Natural killer cell (primary cell): Measurements from ENCODE around the gene CST7. TPM values are rescaled to one million over a fixed set of nuclear protein-coding genes. Genes with fewer than 3 reads are reported as not detected.

Source experiments
- ATAC-seq, 3 donors: fragments of 150-1000 bp in 2 of 3; fragments of 200-7000 bp in 1 of 3; cut with Tn5 transposase; 1 replicate in 1 of 3; 2 replicates in 2 of 3; pipeline ENCODE4 v1.10.0; 2021; ENCODE audit warnings: mild to moderate bottlenecking in 2 of 3, moderate library complexity in 2 of 3
- DNase-seq, 2 donors: peaks; one replicate each; pipeline versions ENCODE4 v3.0.0 to v3.0.0-alpha.2; 2013 to 2021; ENCODE audit warnings: mixed read lengths in 1 of 2
- H3K27ac ChIP-seq: one replicate; pipeline ENCODE4 v1.5.1; 2013; ENCODE audit warnings: mild to moderate bottlenecking, low read length
- H3K27me3 ChIP-seq: one replicate; pipeline ENCODE4 v1.6.1; 2013; ENCODE audit warnings: low read length; ENCODE audit not compliant: control insufficient read depth, insufficient read depth
- H3K36me3 ChIP-seq: one replicate; pipeline ENCODE4 v1.6.1; 2013; ENCODE audit warnings: low read length; ENCODE audit not compliant: control insufficient read depth, insufficient read depth
- H3K4me1 ChIP-seq: one replicate; pipeline ENCODE4 v1.6.1; 2013; ENCODE audit warnings: low read length; ENCODE audit not compliant: control insufficient read depth, insufficient read depth
- H3K4me3 ChIP-seq: one replicate; pipeline ENCODE4 v1.5.1; 2013; ENCODE audit warnings: low read length
- H3K9me3 ChIP-seq: one replicate; pipeline ENCODE4 v1.6.1; 2013; ENCODE audit warnings: low read length; ENCODE audit not compliant: control insufficient read depth, insufficient read depth
- H3K27ac Mint-ChIP-seq, 2 donors: one replicate each; pipeline ENCODE4 v1.8.0; 2022; ENCODE audit warnings: mild to moderate bottlenecking in 2 of 2, mixed read lengths in 2 of 2, moderate library complexity in 1 of 2
- H3K27me3 Mint-ChIP-seq, 2 donors: one replicate each; pipeline ENCODE4 v1.8.0; 2022; ENCODE audit warnings: low read depth in 2 of 2, mixed read lengths in 2 of 2
- H3K36me3 Mint-ChIP-seq: one replicate; pipeline ENCODE4 v1.8.0; 2022; ENCODE audit warnings: mixed read lengths
- H3K4me1 Mint-ChIP-seq, 2 donors: one replicate each; pipeline ENCODE4 v1.8.0; 2022; ENCODE audit warnings: mixed read lengths in 2 of 2
- H3K4me3 Mint-ChIP-seq: one replicate; pipeline ENCODE4 v1.8.0; 2022; ENCODE audit warnings: mild to moderate bottlenecking, moderate library complexity, mixed read lengths
- H3K9me3 Mint-ChIP-seq, 2 donors: one replicate each; pipeline ENCODE4 v1.8.0; 2022; ENCODE audit warnings: mixed read lengths in 2 of 2
- CTCF ChIP-seq: fragments of 200-600 bp; IDR thresholded peaks from one replicate; pipeline ENCODE4 v1.8.0; 2022; ENCODE audit warnings: antibody characterized with exemption
- WGBS: methylation state at CpG from one replicate; pipeline ENCODE4 v1.1.7; 2013; ENCODE audit warnings: missing lambda C conversion rate; ENCODE audit not compliant: insufficient coverage; 5-methylcytosine and 5-hydroxymethylcytosine counted together
- intact Hi-C: fragments of 100-400 bp; cut with micrococcal nuclease; formaldehyde crosslinking; loops from one replicate; pipeline ENCODE4 v1.14.2; 2022
- total RNA-seq, 4 donors: library from RNA; stranded (reverse); fragments of 120-200 nt in 1 of 4; gene quantifications; one replicate each; pipeline versions ENCODE4 v1.2.3 to v1.2.4, GENCODE V29; 2013 to 2022

CST7 gene
- total RNA-seq, 3 donors from 2014 or later (not counting 1 experiment from before 2014, with no cell fraction given), result 590 to 700 (median 619) TPM

GRCh38 chr20:24912397-24913075 is 36.5 kb upstream of the CST7 start:
- Mint-ChIP-seq H3K9me3 (no peaks in the 10 kb centered on the region), H3K27me3 (peaks cover 0 to 4% of the 10 kb centered on the region in 2 donors), H3K27ac (no peak overlapping the region), H3K4me3 (no peak overlapping the region), H3K36me3 (peaks cover 5% of the 10 kb centered on the region), H3K4me1 (no peaks in the 10 kb centered on the region)
- intact Hi-C loops, result no loop called here
- TF ChIP-seq CTCF, result no peak
- Histone ChIP-seq H3K4me3 (no peak overlapping the region), H3K9me3 (peaks cover 3% of the 10 kb centered on the region), H3K27me3 (no peaks in the 10 kb centered on the region), H3K27ac (no peak overlapping the region), H3K4me1 (no peaks in the 10 kb centered on the region), H3K36me3 (no peaks in the 10 kb centered on the region)
- ATAC-seq (no peak), DNase-seq (no peak)
- 88% methylated on average over 8 of the region's 8 CpGs for WGBS

- Histone ChIP-seq H3K4me1 (peaks cover 4% of the 10 kb centered on the region), H3K27ac (no peak overlapping the region), H3K4me3 (no peak overlapping the region), H3K27me3 (no peaks in the 10 kb centered on the region), H3K9me3 (peaks cover 3% of the 10 kb centered on the region), H3K36me3 (no peaks in the 10 kb centered on the region)
- Mint-ChIP-seq H3K9me3 (no peaks in the 10 kb centered on the region), H3K4me1 (peaks cover 3 to 4% of the 10 kb centered on the region in 2 donors), H3K27me3 (peaks cover 0 to 4% of the 10 kb centered on the region in 2 donors), H3K27ac (no peak overlapping the region), H3K36me3 (no peaks in the 10 kb centered on the region), H3K4me3 (no peak overlapping the region)
- TF ChIP-seq CTCF, result no peak
- intact Hi-C loops, result no loop called here
- ATAC-seq (no peak), DNase-seq (no peak)
- 91% methylated on average over 9 of the region's 9 CpGs for WGBS
These were observed 35.9 kb upstream of the CST7 start for GRCh38 chr20:24913076-24913628.

GRCh38 chr20:24914388-24915241 is 34.5 kb upstream of the CST7 start:
- no peak for TF ChIP-seq CTCF
- no peak overlapping the region for H3K4me3 ChIP-seq
- peaks cover 10% of the 10 kb centered on the region for H3K4me1 ChIP-seq
- Mint-ChIP-seq H3K27ac (no peak overlapping the region), H3K36me3 (no peaks in the 10 kb centered on the region), H3K27me3 (peaks cover 0 to 4% of the 10 kb centered on the region in 2 donors), H3K4me3 (no peak overlapping the region), H3K9me3 (no peaks in the 10 kb centered on the region), H3K4me1 (peaks cover 10 to 11% of the 10 kb centered on the region in 2 donors)
- no peaks in the 10 kb centered on the region for H3K9me3 ChIP-seq
- intact Hi-C loops, result no loop called here
- DNase-seq, result no peak
- no peaks in the 10 kb centered on the region for H3K36me3 ChIP-seq
- no peak overlapping the region for H3K27ac ChIP-seq
- ATAC-seq, result no peak
- 85% methylated on average over 14 of the region's 14 CpGs for WGBS
- H3K27me3 ChIP-seq, result no peaks in the 10 kb centered on the region
